IMR-90 (cell line): ENCODE measurements around the gene KCNQ5. TPM values are rescaled to one million over a fixed set of nuclear protein-coding genes. Genes with fewer than 3 reads are reported as not detected.

Experiments used
- ATAC-seq: fragments of 200-7000 bp; cut with Tn5 transposase; 2 replicates; pipeline ENCODE4 v1.9.1; 2020; ENCODE audit warnings: low read depth, mild to moderate bottlenecking, moderate library complexity
- BruUV-seq: library from RNA; stranded (reverse); fragments of 400-500 nt; replicated peaks from 2 replicates; lab custom pipeline; 2021; lab: Mats Ljungman, UMichigan
- CTCF ChIA-PET: fragments of 300-600 bp; formaldehyde crosslinking; extraction: SDS; loops from one replicate; lab custom pipeline; 2021; ENCODE audit warnings: antibody characterized with exemption; lab: Yijun Ruan, JAX
- POLR2A ChIA-PET: fragments of 300-600 bp; sonication (Branson Sonifier 250); formaldehyde crosslinking; loops from one replicate; lab custom pipeline; 2022; ENCODE audit warnings: antibody characterized with exemption; ENCODE audit not compliant: unreplicated experiment; lab: Charles Lee
- DNase-seq: peaks from one replicate; pipeline ENCODE4 v3.0.0; 2013
- H2AFZ ChIP-seq: replicated peaks from 2 replicates; pipeline ENCODE3; 2013; ENCODE audit warnings: low read length, mild to moderate bottlenecking; ENCODE audit not compliant: poor library complexity
- H2AK5ac ChIP-seq: 2 replicates; pipeline ENCODE4 v1.6.1; 2013; ENCODE audit warnings: low read depth, low read length, inconsistent platforms
- H2AK9ac ChIP-seq: replicated peaks from 2 replicates; pipeline ENCODE3; 2013; ENCODE audit warnings: mild to moderate bottlenecking, low read depth, low read length, moderate library complexity; ENCODE audit not compliant: poor library complexity
- H2BK120ac ChIP-seq: 2 replicates; pipeline ENCODE4 v1.6.1; 2013; ENCODE audit warnings: low read depth, low read length, inconsistent platforms
- H2BK15ac ChIP-seq: 3 replicates; pipeline ENCODE4 v1.6.1; 2013; ENCODE audit warnings: low read depth, low read length, inconsistent platforms
- H2BK20ac ChIP-seq: 2 replicates; pipeline ENCODE4 v1.6.1; 2013; ENCODE audit warnings: low read depth, mild to moderate bottlenecking, inconsistent platforms, low read length, moderate library complexity
- H2BK5ac ChIP-seq: 2 replicates; pipeline ENCODE4 v1.6.1; 2013; ENCODE audit warnings: mild to moderate bottlenecking, low read depth, low read length, inconsistent platforms; ENCODE audit not compliant: poor library complexity, severe bottlenecking
- H3K14ac ChIP-seq: replicated peaks from 2 replicates; pipeline ENCODE4 v1.6.1; 2013; ENCODE audit warnings: low read depth, low read length, inconsistent platforms
- H3K18ac ChIP-seq: 2 replicates; pipeline ENCODE4 v1.6.1; 2013; ENCODE audit warnings: low read depth, low read length, control low read depth
- H3K23ac ChIP-seq: 2 replicates; pipeline ENCODE4 v1.6.1; 2013; ENCODE audit warnings: low read depth, low read length, inconsistent platforms
- H3K27ac ChIP-seq: 2 replicates; pipeline ENCODE4 v1.5.1; 2013; ENCODE audit warnings: mild to moderate bottlenecking, control low read depth, low read length; ENCODE audit not compliant: insufficient read depth
- H3K27me3 ChIP-seq: 2 replicates; pipeline ENCODE4 v1.6.1; 2013; ENCODE audit warnings: low read length; ENCODE audit not compliant: control insufficient read depth, insufficient read depth
- H3K36me3 ChIP-seq: 2 replicates; pipeline ENCODE4 v1.6.1; 2013; ENCODE audit warnings: low read length, mixed read lengths; ENCODE audit not compliant: control insufficient read depth, insufficient read depth
- H3K4ac ChIP-seq: 2 replicates; pipeline ENCODE4 v1.6.1; 2013; ENCODE audit warnings: low read depth, low read length, inconsistent platforms
- H3K4me1 ChIP-seq: 2 replicates; pipeline ENCODE4 v1.6.1; 2013; ENCODE audit warnings: low read length, mixed read lengths; ENCODE audit not compliant: control insufficient read depth, insufficient read depth
- H3K4me2 ChIP-seq: 2 replicates; pipeline ENCODE4 v1.6.1; 2013; ENCODE audit warnings: low read depth, mild to moderate bottlenecking, control low read depth, low read length, moderate library complexity
- H3K4me3 ChIP-seq: 2 replicates; pipeline ENCODE4 v1.5.1; 2013; ENCODE audit warnings: low read depth, mild to moderate bottlenecking, control low read depth, low read length, moderate library complexity; ENCODE audit not compliant: insufficient read depth
- H3K56ac ChIP-seq: 2 replicates; pipeline ENCODE4 v1.6.1; 2013; ENCODE audit warnings: low read length, inconsistent platforms; ENCODE audit not compliant: insufficient read depth; ENCODE audit errors: extremely low read depth
- H3K79me1 ChIP-seq, 2 experiments: 2 replicates each; pipeline ENCODE4 v1.6.1; 2013; ENCODE audit warnings: low read length in 2 of 2, inconsistent platforms in 1 of 2, low read depth in 1 of 2
- H3K9ac ChIP-seq: 2 replicates; pipeline ENCODE4 v1.6.1; 2013; ENCODE audit warnings: low read depth, low read length, control low read depth
- H3K9me1 ChIP-seq: 2 replicates; pipeline ENCODE4 v1.6.1; 2013; ENCODE audit warnings: low read length, inconsistent platforms; ENCODE audit not compliant: insufficient read depth
- H3K9me3 ChIP-seq: 2 replicates; pipeline ENCODE4 v1.6.1; 2013; ENCODE audit warnings: low read length; ENCODE audit not compliant: control insufficient read depth, insufficient read depth
- H4K20me1 ChIP-seq: 2 replicates; pipeline ENCODE4 v1.6.1; 2013; ENCODE audit warnings: low read length, inconsistent platforms; ENCODE audit not compliant: insufficient read depth
- H4K5ac ChIP-seq: 2 replicates; pipeline ENCODE4 v1.6.1; 2013; ENCODE audit warnings: mild to moderate bottlenecking, low read depth, low read length, control low read depth
- H4K8ac ChIP-seq, 2 experiments: 2 replicates each; pipeline ENCODE4 v1.6.1; 2013; ENCODE audit warnings: low read depth in 2 of 2, low read length in 2 of 2, control low read depth in 1 of 2, inconsistent platforms in 1 of 2
- H4K91ac ChIP-seq: 2 replicates; pipeline ENCODE4 v1.6.1; 2013; ENCODE audit warnings: low read depth, low read length, inconsistent platforms; ENCODE audit not compliant: insufficient read depth
- BHLHE40 ChIP-seq: fragments of 150-350 bp; IDR thresholded peaks from 2 replicates; pipeline ENCODE4 v1.6.1; 2016; ENCODE audit warnings: mild to moderate bottlenecking, low read depth, low read length
- CEBPB ChIP-seq: IDR thresholded peaks from 2 replicates; pipeline ENCODE4 v1.6.1; 2012; ENCODE audit warnings: low read depth, low read length, improper control_type of control experiment
- CHD1 ChIP-seq: IDR thresholded peaks from 2 replicates; pipeline ENCODE4 v1.6.1; 2012; ENCODE audit warnings: low read depth, low read length, improper control_type of control experiment
- CTCF ChIP-seq: conservative IDR thresholded peaks from 2 replicates; pipeline ENCODE4 v1.5.1; 2012; ENCODE audit warnings: mild to moderate bottlenecking, low read depth, low read length, improper control_type of control experiment
- FOS ChIP-seq: fragments of 150-350 bp; IDR thresholded peaks from 2 replicates; pipeline ENCODE4 v1.6.1; 2016; ENCODE audit warnings: low read depth, low read length
- MAZ ChIP-seq: IDR thresholded peaks from 2 replicates; pipeline ENCODE4 v1.6.1; 2012; ENCODE audit warnings: low read depth, mild to moderate bottlenecking, low read length, improper control_type of control experiment, moderate library complexity, borderline replicate concordance
- MXI1 ChIP-seq: IDR thresholded peaks from 2 replicates; pipeline ENCODE4 v1.6.1; 2012; ENCODE audit warnings: low read depth, mild to moderate bottlenecking, low read length, moderate library complexity, borderline replicate concordance
- POLR2A ChIP-seq: IDR thresholded peaks from 2 replicates; pipeline ENCODE4 v1.6.1; 2012; ENCODE audit warnings: mild to moderate bottlenecking, low read depth, low read length
- RAD21 ChIP-seq: IDR thresholded peaks from 2 replicates; pipeline ENCODE4 v1.6.1; 2012; ENCODE audit warnings: low read length, improper control_type of control experiment
- RCOR1 ChIP-seq: IDR thresholded peaks from 2 replicates; pipeline ENCODE4 v1.6.1; 2012; ENCODE audit warnings: mild to moderate bottlenecking, low read length, improper control_type of control experiment; ENCODE audit not compliant: insufficient replicate concordance
- RFX5 ChIP-seq: IDR thresholded peaks from 2 replicates; pipeline ENCODE4 v1.8.0; 2012; ENCODE audit warnings: low read depth, mild to moderate bottlenecking, low read length, moderate library complexity
- SMC3 ChIP-seq: fragments of 150-350 bp; IDR thresholded peaks from 2 replicates; pipeline ENCODE4 v1.6.1; 2016; ENCODE audit warnings: low read depth, mild to moderate bottlenecking, antibody characterized with exemption, low read length, moderate library complexity
- USF2 ChIP-seq: fragments of 150-350 bp; IDR thresholded peaks from 2 replicates; pipeline ENCODE4 v1.6.1; 2017; ENCODE audit warnings: mild to moderate bottlenecking, antibody characterized with exemption, low read length, low read depth
- WGBS, 2 experiments: methylation state at CpG; one replicate each; pipeline versions ENCODE4 v1.1.5 to v1.1.7; 2013; ENCODE audit warnings: missing lambda C conversion rate in 2 of 2; ENCODE audit not compliant: insufficient read length in 1 of 2; ENCODE audit errors: extremely low coverage in 2 of 2; 5-methylcytosine and 5-hydroxymethylcytosine counted together
- dilution Hi-C: fragments of 300-500 bp; cut with HindIII; formaldehyde crosslinking; loops from one replicate; pipeline ENCODE4 v1.14.3; 2018; ENCODE audit warnings: low sequenced_read_pairs; ENCODE audit not compliant: unreplicated experiment
- in situ Hi-C: fragments of 300-500 bp; cut with MboI; formaldehyde crosslinking; loops from 3 replicates; pipeline ENCODE4 v1.14.3; 2019; ENCODE audit warnings: low sequenced_read_pairs, inconsistent platforms, mixed read lengths
- intact Hi-C: fragments of 100-400 bp; cut with micrococcal nuclease; formaldehyde crosslinking; loops from 2 replicates; pipeline ENCODE4 v1.10.0; 2022
- polyA plus RNA-seq, 3 experiments: library from polyadenylated mRNA; depleted of rRNA; stranded (reverse); fragments of >200 nt; gene quantifications; 2 replicates each; pipeline ENCODE4 v1.2.3, GENCODE V29; 2012; ENCODE audit warnings: low replicate concordance in 1 of 3
- total RNA-seq: library from RNA; depleted of rRNA; stranded (reverse); fragments of >200 nt; gene quantifications from 2 replicates; pipeline ENCODE4 v1.2.3, GENCODE V29; 2012

KCNQ5 gene
- total and polyA plus RNA-seq, 2 of the 4 experiments (the other 2 are of a cell fraction) = 0.75 to 1.3 TPM

DNA sequence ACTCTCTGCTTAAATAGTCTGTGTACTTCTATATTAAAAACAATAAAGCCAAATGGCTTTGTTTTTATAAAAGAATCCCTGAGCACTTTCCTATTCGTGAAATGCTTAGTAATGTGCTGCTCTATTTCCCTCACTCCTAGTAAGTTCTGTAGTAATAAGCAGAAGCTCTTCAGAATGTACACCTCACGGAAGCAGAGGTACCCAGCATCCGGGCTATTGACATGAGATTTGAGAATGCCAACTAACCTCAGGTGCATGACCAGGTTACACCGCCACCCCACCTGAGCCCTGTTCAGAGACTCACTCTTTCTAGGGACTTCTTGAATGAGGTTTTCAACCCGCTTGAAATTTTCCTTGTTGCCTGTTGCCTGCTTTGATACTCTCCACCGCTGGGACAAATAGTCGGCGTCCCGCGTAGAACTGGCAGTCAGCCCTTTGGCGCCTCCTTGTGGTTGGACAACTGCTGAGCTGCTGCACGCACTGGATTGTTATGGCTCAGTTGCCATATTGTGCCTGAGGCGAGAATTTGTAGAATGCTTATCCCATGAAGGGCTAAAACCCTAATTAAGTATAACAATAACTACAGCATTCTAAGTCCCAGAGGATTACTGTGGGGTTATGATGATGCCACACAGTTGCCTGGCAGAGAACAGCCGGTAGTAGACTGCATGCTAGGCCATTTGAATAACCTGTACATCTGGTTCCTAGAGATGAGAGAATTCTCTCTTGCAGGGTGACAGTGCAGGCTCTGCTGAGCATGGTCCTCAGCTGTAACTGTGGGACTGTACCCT is 508.0 kb downstream of the KCNQ5 start:
- Histone ChIP-seq H3K4me3 (no peak overlapping the region), H2AK5ac (no peak overlapping the region), H4K8ac (no peak overlapping the region), H3K9ac (no peak overlapping the region), H3K18ac (no peak overlapping the region), H4K91ac (no peak overlapping the region), H3K79me1 (no peaks in the 10 kb centered on the region), H3K27ac (no peak overlapping the region), H4K5ac (no peak overlapping the region), H2BK120ac (no peak overlapping the region), H2BK20ac (no peak overlapping the region), H3K4me1 (peaks cover 8% of the 10 kb centered on the region), H2BK5ac (no peak overlapping the region), H3K56ac (no peak overlapping the region), H4K20me1 (no peaks in the 10 kb centered on the region), H2AFZ (peak overlapping the region; percentile 59), H3K9me3 (no peaks in the 10 kb centered on the region), H2BK15ac (no peak overlapping the region), H3K4ac (no peak overlapping the region), H3K9me1 (peaks cover 6% of the 10 kb centered on the region), H3K14ac (no peak overlapping the region), H3K4me2 (no peak overlapping the region), H2AK9ac (peak overlapping the region; percentile 39), H3K27me3 (no peaks in the 10 kb centered on the region), H3K23ac (no peak overlapping the region), H3K36me3 (no peaks in the 10 kb centered on the region)
- POLR2A ChIA-PET = no interaction called here
- ATAC-seq (peak; percentile 95), DNase-seq (peak; percentile 66)
- dilution Hi-C loops (no loop called here), in situ Hi-C loops (loop anchor here (5.0 kb wide), 2 partner anchors 513 to 718 kb away; no protein-coding TSS in a partner anchor), intact Hi-C loops (loop anchor here (1.0 to 10.0 kb wide), 5 partner anchors 51 to 718 kb away; no protein-coding TSS in a partner anchor)
- peak; percentile 97 for TF ChIP-seq CTCF
- no peak for TF ChIP-seq CEBPB
- TF ChIP-seq RAD21 = peak; percentile 98
- TF ChIP-seq USF2 = no peak
- no peak for TF ChIP-seq RCOR1
- TF ChIP-seq CHD1 = no peak
- no peak for TF ChIP-seq MXI1
- no peak for TF ChIP-seq RFX5
- TF ChIP-seq BHLHE40 = no peak
- no peak for TF ChIP-seq FOS
- TF ChIP-seq SMC3 = peak; percentile 99
- TF ChIP-seq MAZ = no peak
- TF ChIP-seq POLR2A = peak; percentile 60; the same call in 1 of the 2 replicates
- WGBS, 2 experiments = 40% methylated on average over 1 of the region's 14 CpGs; no CpG with 5 or more reads in 1 of the 2 experiments
- no TSS peak for BruUV-seq
- CTCF ChIA-PET = interaction anchor here (0.5 to 2.6 kb wide), 7 partner anchors 17 to 720 kb away, joined by 3 to 19 read pairs (median 4); no protein-coding TSS in a partner anchor
